Stimulated activated CD4-positive, alpha-beta T cell treated with anti-CD3 and anti-CD28 coated beads, TNF-alpha, amount 100 ng/mL, for 1 hour (primary cell): ENCODE data around the gene EXOSC2.

Source experiments
- DNase-seq, 3 donors: peaks; one replicate each; pipeline ENCODE4 v3.0.0-alpha.2; 2020; ENCODE audit warnings: low read depth in 3 of 3, low spot score in 1 of 3

The EXOSC2 gene

GRCh38 chr9:130696139-130696650 is 2.6 kb downstream of the EXOSC2 start:
- DNase-seq = no peak

GRCh38 chr9:130696996-130697395 is 3.4 kb downstream of the EXOSC2 start:
- no peak for DNase-seq

- no peak for DNase-seq
Observed at GRCh38 chr9:130698514-130698913, 4.9 kb downstream of the EXOSC2 start.

- no peak for DNase-seq
Observed at GRCh38 chr9:130699047-130699446, 5.5 kb downstream of the EXOSC2 start.

GRCh38 chr9:130701059-130702022 is 7.8 kb downstream of the EXOSC2 start:
- DNase-seq = peak in 2 of 3 donors; percentile 34 to 60

- DNase-seq = no peak
Observed at GRCh38 chr9:130703501-130703900, 9.9 kb downstream of the EXOSC2 start.

GRCh38 chr9:130707225-130707976 is 13.8 kb downstream of the EXOSC2 start:
- peak; percentile 53 to 58 (median 54) for DNase-seq

GRCh38 chr9:130710822-130711352 is 17.3 kb downstream of the EXOSC2 start:
- no peak for DNase-seq

GRCh38 chr9:130711469-130711868 is 17.9 kb downstream of the EXOSC2 start:
- DNase-seq = no peak

GRCh38 chr9:130712564-130713285 is 19.1 kb downstream of the EXOSC2 start:
- peak; percentile 85 to 88 (median 85) for DNase-seq

GRCh38 chr9:130713286-130713960 is 19.8 kb downstream of the EXOSC2 start:
- DNase-seq = no peak

GRCh38 chr9:130714586-130715110 is 21.1 kb downstream of the EXOSC2 start:
- no peak for DNase-seq

- DNase-seq = no peak
Observed at GRCh38 chr9:130715270-130715669, 21.7 kb downstream of the EXOSC2 start.

GRCh38 chr9:130718562-130718961 is 25.0 kb downstream of the EXOSC2 start:
- no peak for DNase-seq

GRCh38 chr9:130720762-130721161 is 27.2 kb downstream of the EXOSC2 start:
- DNase-seq = no peak

- DNase-seq = no peak
Observed at GRCh38 chr9:130728721-130729120, 35.1 kb downstream of the EXOSC2 start.

GRCh38 chr9:130729145-130729544 is 35.6 kb downstream of the EXOSC2 start:
- no peak for DNase-seq

- DNase-seq = no peak
Observed at GRCh38 chr9:130731355-130731754, 37.8 kb downstream of the EXOSC2 start.

GRCh38 chr9:130732136-130732535 is 38.6 kb downstream of the EXOSC2 start:
- DNase-seq = no peak

- no peak for DNase-seq
Observed at GRCh38 chr9:130732793-130733221, 39.2 kb downstream of the EXOSC2 start.
